Stimulated activated naive CD8-positive, alpha-beta T cell treated with anti-CD3 and anti-CD28 coated beads, Interleukin-15, amount 100 ng/mL, for 72 hours (primary cell): ENCODE measurements around the gene ASS1.

ENCODE experiments used
- ATAC-seq: fragments of 150-1000 bp; cut with Tn5 transposase; 2 replicates; pipeline ENCODE4 v1.10.0; 2021; ENCODE audit warnings: mild to moderate bottlenecking, moderate library complexity
- DNase-seq, 2 donors: peaks; one replicate each; pipeline ENCODE4 v3.0.0; 2021 to 2022
- H3K27ac Mint-ChIP-seq, 2 donors: one replicate each; pipeline ENCODE4 v1.8.0; 2022; ENCODE audit warnings: mild to moderate bottlenecking in 2 of 2, mixed read lengths in 2 of 2, moderate library complexity in 2 of 2
- H3K27me3 Mint-ChIP-seq: one replicate; pipeline ENCODE4 v1.8.0; 2022; ENCODE audit warnings: mixed read lengths
- H3K4me1 Mint-ChIP-seq: one replicate; pipeline ENCODE4 v1.8.0; 2022; ENCODE audit warnings: mild to moderate bottlenecking, mixed read lengths
- H3K4me3 Mint-ChIP-seq, 2 donors: one replicate each; pipeline ENCODE4 v1.8.0; 2022; ENCODE audit warnings: mild to moderate bottlenecking in 2 of 2, mixed read lengths in 2 of 2, moderate library complexity in 1 of 2
- H3K9me3 Mint-ChIP-seq, 2 donors: one replicate each; pipeline ENCODE4 v1.8.0; 2022; ENCODE audit warnings: mixed read lengths in 2 of 2

Gene ASS1

GRCh38 chr9:130528674-130529073 lies 83.9 kb downstream of the ASS1 start:
- Mint-ChIP-seq H3K27ac (no peak overlapping the region), H3K27me3 (peaks cover 29% of the 10 kb centered on the region), H3K4me3 (no peak overlapping the region), H3K9me3 (no peaks in the 10 kb centered on the region), H3K4me1 (no peaks in the 10 kb centered on the region)
- ATAC-seq: no peak
- DNase-seq: no peak

GRCh38 chr9:130530938-130531337 lies 86.2 kb downstream of the ASS1 start:
- ATAC-seq: no peak
- Mint-ChIP-seq H3K4me3 (no peak overlapping the region), H3K27ac (no peak overlapping the region), H3K4me1 (peaks cover 7% of the 10 kb centered on the region), H3K27me3 (peaks cover 49% of the 10 kb centered on the region), H3K9me3 (no peaks in the 10 kb centered on the region)
- DNase-seq: no peak

GRCh38 chr9:130531670-130532069 lies 86.9 kb downstream of the ASS1 start:
- ATAC-seq: no peak
- DNase-seq: no peak
- H3K4me1 Mint-ChIP-seq: peaks cover 12% of the 10 kb centered on the region
- no peak overlapping the region for H3K27ac Mint-ChIP-seq
- H3K9me3 Mint-ChIP-seq: no peaks in the 10 kb centered on the region
- H3K4me3 Mint-ChIP-seq: no peak overlapping the region
- peaks cover 49% of the 10 kb centered on the region for H3K27me3 Mint-ChIP-seq

GRCh38 chr9:130532426-130533080 lies 87.8 kb downstream of the ASS1 start:
- DNase-seq (no peak), ATAC-seq (no peak)
- Mint-ChIP-seq H3K27ac (peak overlapping the region in 1 of 2 donors; percentile 57), H3K4me3 (no peak overlapping the region), H3K27me3 (peaks cover 51% of the 10 kb centered on the region), H3K4me1 (peaks cover 21% of the 10 kb centered on the region), H3K9me3 (no peaks in the 10 kb centered on the region)

GRCh38 chr9:130535818-130536521 lies 91.2 kb downstream of the ASS1 start:
- ATAC-seq: no peak
- Mint-ChIP-seq H3K27me3 (peaks cover 82% of the 10 kb centered on the region), H3K4me3 (peak overlapping the region in 1 of 2 donors; percentile 57), H3K27ac (no peak overlapping the region), H3K9me3 (no peaks in the 10 kb centered on the region), H3K4me1 (peaks cover 25% of the 10 kb centered on the region)
- no peak for DNase-seq

GRCh38 chr9:130536701-130537107 lies 91.9 kb downstream of the ASS1 start:
- Mint-ChIP-seq H3K27ac (no peak overlapping the region), H3K4me1 (peaks cover 25% of the 10 kb centered on the region)
- ATAC-seq: no peak

GRCh38 chr9:130537346-130538050 lies 92.7 kb downstream of the ASS1 start:
- Mint-ChIP-seq H3K9me3 (no peaks in the 10 kb centered on the region), H3K27me3 (peaks cover 85% of the 10 kb centered on the region), H3K4me1 (peaks cover 25% of the 10 kb centered on the region), H3K27ac (no peak overlapping the region), H3K4me3 (peak overlapping the region in 1 of 2 donors; percentile 14)
- peak; percentile 35 for ATAC-seq
- no peak for DNase-seq

More at GRCh38 chr9:130536701-130537107, 91.9 kb downstream of the ASS1 start:
- Mint-ChIP-seq H3K9me3 (no peaks in the 10 kb centered on the region), H3K27me3 (peaks cover 83% of the 10 kb centered on the region), H3K4me3 (no peak overlapping the region)
- DNase-seq: no peak

GRCh38 chr9:130539420-130540223 lies 94.9 kb downstream of the ASS1 start:
- DNase-seq (no peak), ATAC-seq (no peak)
- H3K27me3 Mint-ChIP-seq: peaks cover 80% of the 10 kb centered on the region
- no peak overlapping the region for H3K4me3 Mint-ChIP-seq
- H3K4me1 Mint-ChIP-seq: peaks cover 25% of the 10 kb centered on the region
- no peaks in the 10 kb centered on the region for H3K9me3 Mint-ChIP-seq
- no peak overlapping the region for H3K27ac Mint-ChIP-seq

GRCh38 chr9:130541533-130541932 lies 96.8 kb downstream of the ASS1 start:
- Mint-ChIP-seq H3K27ac (no peak overlapping the region), H3K4me3 (no peak overlapping the region), H3K4me1 (peaks cover 15% of the 10 kb centered on the region), H3K27me3 (peaks cover 61% of the 10 kb centered on the region), H3K9me3 (no peaks in the 10 kb centered on the region)
- DNase-seq (no peak), ATAC-seq (no peak)

GRCh38 chr9:130542038-130542437 lies 97.3 kb downstream of the ASS1 start:
- no peaks in the 10 kb centered on the region for H3K9me3 Mint-ChIP-seq
- H3K27me3 Mint-ChIP-seq: peaks cover 56% of the 10 kb centered on the region
- ATAC-seq: no peak
- H3K4me1 Mint-ChIP-seq: peaks cover 10% of the 10 kb centered on the region
- DNase-seq: no peak
- H3K4me3 Mint-ChIP-seq: no peak overlapping the region
- no peak overlapping the region for H3K27ac Mint-ChIP-seq

GRCh38 chr9:130542457-130543228 lies 97.9 kb downstream of the ASS1 start:
- H3K9me3 Mint-ChIP-seq: no peaks in the 10 kb centered on the region
- no peak overlapping the region for H3K4me3 Mint-ChIP-seq
- H3K27ac Mint-ChIP-seq: no peak overlapping the region
- ATAC-seq (no peak), DNase-seq (no peak)
- peaks cover 4% of the 10 kb centered on the region for H3K4me1 Mint-ChIP-seq
- peaks cover 50% of the 10 kb centered on the region for H3K27me3 Mint-ChIP-seq

GRCh38 chr9:130543368-130543767 lies 98.6 kb downstream of the ASS1 start:
- no peaks in the 10 kb centered on the region for H3K9me3 Mint-ChIP-seq
- peaks cover 43% of the 10 kb centered on the region for H3K27me3 Mint-ChIP-seq
- no peak overlapping the region for H3K27ac Mint-ChIP-seq
- no peak overlapping the region for H3K4me3 Mint-ChIP-seq
- no peaks in the 10 kb centered on the region for H3K4me1 Mint-ChIP-seq
- ATAC-seq (no peak), DNase-seq (no peak)

- no peak overlapping the region for H3K27ac Mint-ChIP-seq
- H3K4me3 Mint-ChIP-seq: no peak overlapping the region
- H3K4me1 Mint-ChIP-seq: no peaks in the 10 kb centered on the region
- DNase-seq: no peak
- H3K9me3 Mint-ChIP-seq: peaks cover under 1 to 2% of the 10 kb centered on the region in 2 donors
- ATAC-seq: no peak
- peaks cover 38% of the 10 kb centered on the region for H3K27me3 Mint-ChIP-seq
These were observed 99.1 kb downstream of the ASS1 start for GRCh38 chr9:130543859-130544258.

- ATAC-seq: no peak
- Mint-ChIP-seq H3K27me3 (peaks cover 35% of the 10 kb centered on the region), H3K27ac (no peak overlapping the region)
These were observed 99.6 kb downstream of the ASS1 start for GRCh38 chr9:130544364-130544763.

GRCh38 chr9:130548103-130548502 lies 103.3 kb downstream of the ASS1 start:
- ATAC-seq: no peak
- Mint-ChIP-seq H3K4me3 (no peak overlapping the region), H3K27ac (no peak overlapping the region), H3K9me3 (peaks cover 6 to 8% of the 10 kb centered on the region in 2 donors), H3K27me3 (peaks cover 15% of the 10 kb centered on the region), H3K4me1 (no peaks in the 10 kb centered on the region)
- no peak for DNase-seq

More at GRCh38 chr9:130544364-130544763, 99.6 kb downstream of the ASS1 start:
- DNase-seq: no peak
- H3K4me3 Mint-ChIP-seq: no peak overlapping the region
- H3K9me3 Mint-ChIP-seq: peaks cover 6 to 7% of the 10 kb centered on the region in 2 donors
- no peaks in the 10 kb centered on the region for H3K4me1 Mint-ChIP-seq
